Natural killer cell (primary cell): ENCODE data around the gene SLC38A5. TPM values are rescaled to one million over a fixed set of nuclear protein-coding genes. Genes with fewer than 3 reads are reported as not detected.
A peak's percentile ranks its signal among the peaks of the same experiment; 100 is the strongest.

ENCODE experiments used
- ATAC-seq, 3 donors: fragments of 150-1000 bp in 2 of 3; fragments of 200-7000 bp in 1 of 3; cut with Tn5 transposase; 1 replicate in 1 of 3; 2 replicates in 2 of 3; pipeline ENCODE4 v1.10.0; 2021; ENCODE audit warnings: mild to moderate bottlenecking in 2 of 3, moderate library complexity in 2 of 3
- DNase-seq, 2 donors: peaks; one replicate each; pipeline versions ENCODE4 v3.0.0 to v3.0.0-alpha.2; 2013 to 2021; ENCODE audit warnings: mixed read lengths in 1 of 2
- H3K27ac ChIP-seq: one replicate; pipeline ENCODE4 v1.5.1; 2013; ENCODE audit warnings: mild to moderate bottlenecking, low read length
- H3K27me3 ChIP-seq: one replicate; pipeline ENCODE4 v1.6.1; 2013; ENCODE audit warnings: low read length; ENCODE audit not compliant: control insufficient read depth, insufficient read depth
- H3K36me3 ChIP-seq: one replicate; pipeline ENCODE4 v1.6.1; 2013; ENCODE audit warnings: low read length; ENCODE audit not compliant: control insufficient read depth, insufficient read depth
- H3K4me1 ChIP-seq: one replicate; pipeline ENCODE4 v1.6.1; 2013; ENCODE audit warnings: low read length; ENCODE audit not compliant: control insufficient read depth, insufficient read depth
- H3K4me3 ChIP-seq: one replicate; pipeline ENCODE4 v1.5.1; 2013; ENCODE audit warnings: low read length
- H3K9me3 ChIP-seq: one replicate; pipeline ENCODE4 v1.6.1; 2013; ENCODE audit warnings: low read length; ENCODE audit not compliant: control insufficient read depth, insufficient read depth
- H3K27ac Mint-ChIP-seq, 2 donors: one replicate each; pipeline ENCODE4 v1.8.0; 2022; ENCODE audit warnings: mild to moderate bottlenecking in 2 of 2, mixed read lengths in 2 of 2, moderate library complexity in 1 of 2
- H3K27me3 Mint-ChIP-seq, 2 donors: one replicate each; pipeline ENCODE4 v1.8.0; 2022; ENCODE audit warnings: low read depth in 2 of 2, mixed read lengths in 2 of 2
- H3K36me3 Mint-ChIP-seq: one replicate; pipeline ENCODE4 v1.8.0; 2022; ENCODE audit warnings: mixed read lengths
- H3K4me1 Mint-ChIP-seq, 2 donors: one replicate each; pipeline ENCODE4 v1.8.0; 2022; ENCODE audit warnings: mixed read lengths in 2 of 2
- H3K4me3 Mint-ChIP-seq: one replicate; pipeline ENCODE4 v1.8.0; 2022; ENCODE audit warnings: mild to moderate bottlenecking, moderate library complexity, mixed read lengths
- H3K9me3 Mint-ChIP-seq, 2 donors: one replicate each; pipeline ENCODE4 v1.8.0; 2022; ENCODE audit warnings: mixed read lengths in 2 of 2
- WGBS: methylation state at CpG from one replicate; pipeline ENCODE4 v1.1.7; 2013; ENCODE audit warnings: missing lambda C conversion rate; ENCODE audit not compliant: insufficient coverage; 5-methylcytosine and 5-hydroxymethylcytosine counted together
- intact Hi-C: fragments of 100-400 bp; cut with micrococcal nuclease; formaldehyde crosslinking; loops from one replicate; pipeline ENCODE4 v1.14.2; 2022
- total RNA-seq, 4 donors: library from RNA; stranded (reverse); fragments of 120-200 nt in 1 of 4; gene quantifications; one replicate each; pipeline versions ENCODE4 v1.2.3 to v1.2.4, GENCODE V29; 2013 to 2022
- TF ChIP-seq, protein P1 (sequence below): fragments of 200-600 bp; IDR thresholded peaks from one replicate; pipeline ENCODE4 v1.8.0; 2022; ENCODE audit warnings: antibody characterized with exemption

The SLC38A5 gene
- total RNA-seq, 3 donors from 2014 or later (not counting 1 experiment from before 2014, with no cell fraction given) = 20.3 to 25.1 (median 24.7) TPM

DNA sequence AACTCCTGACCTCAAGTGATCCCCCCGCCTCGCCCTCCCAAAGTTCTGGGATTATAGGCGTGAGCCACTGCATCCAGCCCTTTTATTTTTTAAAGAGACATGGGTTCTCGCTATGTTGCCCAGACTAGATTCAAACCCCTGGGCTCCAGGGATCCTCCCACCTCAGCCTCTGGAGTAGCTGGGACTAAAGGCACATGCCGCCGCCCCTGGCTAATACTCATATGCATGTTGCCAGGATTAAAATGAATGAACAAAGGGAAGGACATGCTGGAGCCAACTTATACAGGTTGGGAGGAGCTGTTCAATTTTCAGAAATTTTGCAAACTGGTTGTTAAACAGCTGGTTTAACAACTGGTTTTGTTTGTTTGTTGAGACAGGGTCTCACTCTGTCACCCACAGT is 4.5 kb upstream of the SLC38A5 start:
- H3K27me3 ChIP-seq = no peaks in the 10 kb centered on the region
- DNase-seq (no peak), ATAC-seq (no peak)
- peaks cover 22% of the 10 kb centered on the region for H3K4me1 ChIP-seq
- no peaks in the 10 kb centered on the region for H3K9me3 ChIP-seq
- Mint-ChIP-seq H3K9me3 (no peaks in the 10 kb centered on the region), H3K27me3 (no peaks in the 10 kb centered on the region), H3K4me1 (peaks cover 17 to 43% of the 10 kb centered on the region in 2 donors), H3K27ac (no peak overlapping the region), H3K4me3 (no peak overlapping the region), H3K36me3 (no peaks in the 10 kb centered on the region)
- TF ChIP-seq, protein P1, sequence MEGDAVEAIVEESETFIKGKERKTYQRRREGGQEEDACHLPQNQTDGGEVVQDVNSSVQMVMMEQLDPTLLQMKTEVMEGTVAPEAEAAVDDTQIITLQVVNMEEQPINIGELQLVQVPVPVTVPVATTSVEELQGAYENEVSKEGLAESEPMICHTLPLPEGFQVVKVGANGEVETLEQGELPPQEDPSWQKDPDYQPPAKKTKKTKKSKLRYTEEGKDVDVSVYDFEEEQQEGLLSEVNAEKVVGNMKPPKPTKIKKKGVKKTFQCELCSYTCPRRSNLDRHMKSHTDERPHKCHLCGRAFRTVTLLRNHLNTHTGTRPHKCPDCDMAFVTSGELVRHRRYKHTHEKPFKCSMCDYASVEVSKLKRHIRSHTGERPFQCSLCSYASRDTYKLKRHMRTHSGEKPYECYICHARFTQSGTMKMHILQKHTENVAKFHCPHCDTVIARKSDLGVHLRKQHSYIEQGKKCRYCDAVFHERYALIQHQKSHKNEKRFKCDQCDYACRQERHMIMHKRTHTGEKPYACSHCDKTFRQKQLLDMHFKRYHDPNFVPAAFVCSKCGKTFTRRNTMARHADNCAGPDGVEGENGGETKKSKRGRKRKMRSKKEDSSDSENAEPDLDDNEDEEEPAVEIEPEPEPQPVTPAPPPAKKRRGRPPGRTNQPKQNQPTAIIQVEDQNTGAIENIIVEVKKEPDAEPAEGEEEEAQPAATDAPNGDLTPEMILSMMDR = no peak
- no peak overlapping the region for H3K4me3 ChIP-seq
- no peaks in the 10 kb centered on the region for H3K36me3 ChIP-seq
- WGBS = 98% methylated on average over 6 of the region's 6 CpGs
- no peak overlapping the region for H3K27ac ChIP-seq
- intact Hi-C loops = no loop called here

DNA sequence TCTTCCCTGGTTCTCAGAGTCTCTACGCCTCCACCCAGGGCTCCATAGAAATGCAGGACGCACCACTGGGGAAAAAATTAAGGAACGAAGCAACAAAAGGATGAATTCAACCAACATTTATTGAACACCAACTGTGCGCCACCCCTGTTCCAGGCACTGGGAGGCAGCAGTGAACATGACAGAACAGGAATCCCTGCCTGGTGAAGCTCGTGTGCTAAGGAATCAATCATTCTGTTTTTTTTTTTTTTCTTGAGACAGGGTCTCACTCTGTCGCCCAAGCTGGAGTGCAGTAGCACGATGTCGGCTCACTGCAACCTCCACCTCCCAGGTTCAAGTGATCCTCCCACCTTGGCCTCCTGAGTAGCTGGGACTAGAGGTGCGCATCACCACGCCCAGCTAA is 4.1 kb upstream of the SLC38A5 start:
- peak in 1 of 2 donors; percentile 19 for DNase-seq
- no peak overlapping the region for H3K27ac Mint-ChIP-seq

DNA sequence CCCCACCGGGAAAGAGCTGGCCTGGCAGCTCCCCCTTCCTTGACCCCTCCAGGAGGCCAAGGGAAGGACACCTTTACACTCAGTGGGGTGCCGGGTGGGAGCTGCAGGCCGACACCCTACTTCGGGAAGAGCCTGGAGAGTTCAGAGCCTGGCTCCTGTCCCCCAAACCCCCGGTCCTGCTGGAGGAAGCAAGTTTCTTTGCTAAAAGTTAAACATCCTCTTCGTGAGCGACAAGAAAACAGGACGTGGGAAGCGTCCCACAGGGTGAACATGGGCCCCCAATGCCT is 3.6 kb upstream of the SLC38A5 start:
- TF ChIP-seq, protein P1 = no peak
- no peak overlapping the region for H3K27ac Mint-ChIP-seq
- intact Hi-C loops = no loop called here
- 68% methylated on average over 8 of the region's 9 CpGs for WGBS
- peaks cover 21 to 48% of the 10 kb centered on the region in 2 donors for H3K4me1 Mint-ChIP-seq
- H3K27me3 ChIP-seq = no peaks in the 10 kb centered on the region
- no peak overlapping the region for H3K27ac ChIP-seq
- no peaks in the 10 kb centered on the region for H3K36me3 Mint-ChIP-seq
- no peaks in the 10 kb centered on the region for H3K36me3 ChIP-seq
- H3K4me3 Mint-ChIP-seq = no peak overlapping the region
- no peaks in the 10 kb centered on the region for H3K27me3 Mint-ChIP-seq
- ATAC-seq (no peak), DNase-seq (no peak)
- peaks cover 31% of the 10 kb centered on the region for H3K4me1 ChIP-seq
- no peaks in the 10 kb centered on the region for H3K9me3 ChIP-seq
- no peaks in the 10 kb centered on the region for H3K9me3 Mint-ChIP-seq
- H3K4me3 ChIP-seq = no peak overlapping the region

More for the DNA sequence above, 4.1 kb upstream of the SLC38A5 start:
- WGBS = 80% methylated on average over 7 of the region's 10 CpGs
- no peak overlapping the region for H3K4me3 Mint-ChIP-seq
- H3K27me3 ChIP-seq = no peaks in the 10 kb centered on the region
- TF ChIP-seq, protein P1 = no peak
- H3K4me3 ChIP-seq = no peak overlapping the region
- H3K9me3 ChIP-seq = no peaks in the 10 kb centered on the region
- no peaks in the 10 kb centered on the region for H3K9me3 Mint-ChIP-seq
- ATAC-seq = no peak
- no peaks in the 10 kb centered on the region for H3K36me3 ChIP-seq
- intact Hi-C loops = no loop called here
- peaks cover 26% of the 10 kb centered on the region for H3K4me1 ChIP-seq
- H3K36me3 Mint-ChIP-seq = no peaks in the 10 kb centered on the region
- no peaks in the 10 kb centered on the region for H3K27me3 Mint-ChIP-seq
- peaks cover 21 to 46% of the 10 kb centered on the region in 2 donors for H3K4me1 Mint-ChIP-seq
- H3K27ac ChIP-seq = no peak overlapping the region

DNA sequence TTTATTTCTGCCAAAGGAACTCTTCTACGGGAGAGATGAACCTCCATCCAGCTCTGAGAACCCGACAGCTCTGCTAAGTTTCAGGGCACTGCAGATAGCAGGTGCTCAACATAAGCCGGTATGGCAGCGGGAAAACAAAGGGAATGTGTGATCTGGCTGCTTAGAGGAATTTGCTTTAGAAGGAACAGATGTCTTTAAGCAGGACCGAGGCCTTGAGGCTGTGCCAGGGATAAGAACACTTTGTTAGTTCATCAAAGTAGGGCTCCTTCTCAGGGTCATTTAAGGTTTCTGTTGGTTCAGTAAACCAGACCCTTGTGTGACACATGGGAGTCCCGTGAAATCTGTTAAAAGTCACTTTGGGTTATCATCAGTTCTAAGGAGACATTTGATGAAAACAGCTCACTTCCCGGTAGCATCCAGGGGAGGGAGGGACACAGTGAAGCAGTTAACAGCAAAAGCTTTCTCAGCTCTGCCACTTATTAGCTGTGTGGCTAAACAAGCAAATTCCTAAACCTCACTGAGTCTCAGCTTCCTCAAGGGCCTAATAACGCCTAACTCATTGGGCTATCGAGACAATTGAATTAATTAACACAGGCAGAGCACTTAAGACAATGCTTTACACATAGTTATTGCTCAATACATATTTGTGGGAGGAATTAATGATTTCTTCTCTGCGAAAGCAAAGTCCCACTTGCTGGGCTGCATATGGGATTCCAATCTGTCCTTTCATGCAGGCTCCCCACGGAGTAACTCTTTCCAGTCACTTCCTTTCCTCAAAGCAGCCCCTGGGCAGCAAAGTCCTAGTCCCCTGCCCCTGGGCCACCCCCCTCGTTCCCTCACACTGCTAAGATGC is 3.0 kb upstream of the SLC38A5 start:
- Histone ChIP-seq H3K36me3 (no peaks in the 10 kb centered on the region), H3K27ac (no peak overlapping the region), H3K9me3 (no peaks in the 10 kb centered on the region), H3K27me3 (no peaks in the 10 kb centered on the region), H3K4me3 (no peak overlapping the region), H3K4me1 (peaks cover 34% of the 10 kb centered on the region)
- no peak overlapping the region for H3K4me3 Mint-ChIP-seq
- no peaks in the 10 kb centered on the region for H3K27me3 Mint-ChIP-seq
- TF ChIP-seq, protein P1 = no peak
- H3K36me3 Mint-ChIP-seq = no peaks in the 10 kb centered on the region
- H3K9me3 Mint-ChIP-seq = no peaks in the 10 kb centered on the region
- WGBS = 95% methylated on average over 11 of the region's 12 CpGs
- intact Hi-C loops = no loop called here
- H3K4me1 Mint-ChIP-seq = peaks cover 22 to 48% of the 10 kb centered on the region in 2 donors
- ATAC-seq (no peak), DNase-seq (no peak)
- no peak overlapping the region for H3K27ac Mint-ChIP-seq
